ENCODE measurements around the gene SLIT3. TPM values are rescaled to one million over a fixed set of nuclear protein-coding genes. Genes with fewer than 3 reads are reported as not detected.

The SLIT3 gene
- total and polyA plus RNA-seq, 10 of the 15 experiments (the other 5 are each of a cell fraction or from before 2014, with no cell fraction given), result 0.05 TPM; not detected in 9

DNA sequence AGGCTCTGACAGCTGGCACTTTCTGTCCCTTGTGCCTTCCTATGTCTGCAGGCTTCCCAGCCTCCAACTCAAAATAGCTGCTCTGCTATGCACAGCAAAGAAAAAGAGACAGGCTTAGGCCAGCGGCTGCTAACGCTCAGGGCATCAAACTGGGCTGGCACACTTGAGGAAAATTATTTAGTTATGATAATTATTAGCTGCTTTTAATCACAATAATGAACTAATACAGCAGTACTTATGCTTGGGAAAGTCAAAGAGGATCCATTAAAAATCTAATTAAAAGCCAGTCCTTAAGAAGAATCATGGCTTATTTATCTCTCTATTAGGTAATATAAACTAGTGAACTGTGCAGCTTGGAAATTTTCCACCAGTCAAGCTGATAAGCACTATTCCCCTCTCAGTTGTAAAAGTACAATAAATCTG is 233.2 kb downstream of the SLIT3 start:
- RAD21 ChIA-PET (ENCODE audit: unreplicated experiment), result no interaction called here
- no peak overlapping the region for H3K27ac ChIP-seq (ENCODE audit: control insufficient read depth, insufficient read depth)
- H2AFZ ChIP-seq (ENCODE audit: control insufficient read depth, low read depth, low read length), result no peak overlapping the region
- FAIRE-seq (no peak), DNase-seq (ENCODE audit: low read depth, low spot score) (no peak), ATAC-seq (no peak)
- peaks cover 3 to 8% of the 10 kb centered on the region in 2 experiments for H3K27me3 ChIP-seq (replicated peaks in 1 of 2; ENCODE audit: control insufficient read depth in 2 of 2, insufficient read depth in 2 of 2, low read length in 1 of 2)
- H3K79me2 ChIP-seq (ENCODE audit: control insufficient read depth, insufficient read depth, low read length), result no peaks in the 10 kb centered on the region
- H4K20me1 ChIP-seq (ENCODE audit: control insufficient read depth, insufficient read depth), result 0 out of 2 replicates have a peak, but pooled peaks cover 2% of the 10 kb centered on the region
- H3K36me3 ChIP-seq (ENCODE audit: control insufficient read depth in 2 of 2, insufficient read depth in 2 of 2, low read length in 1 of 2), result no peaks in the 10 kb centered on the region
- H3K9me3 ChIP-seq (replicated peaks; ENCODE audit: control insufficient read depth, insufficient read depth, low read length), result no peaks in the 10 kb centered on the region
- no peaks in the 10 kb centered on the region for H3K4me1 ChIP-seq (ENCODE audit: control insufficient read depth, insufficient read depth, low read length)
- intact Hi-C loops (cut with micrococcal nuclease; ENCODE audit: unreplicated experiment) (no loop called here), in situ Hi-C loops (cut with MboI) (no loop called here)
- H3K9ac ChIP-seq (ENCODE audit: control insufficient read depth, insufficient read depth, low read length), result no peak overlapping the region
- POLR2A ChIA-PET, result no interaction called here
- SMC1A ChIA-PET (ENCODE audit: uncharacterized antibody, unreplicated experiment), result no interaction called here
- CTCF ChIA-PET, result no interaction called here
- H3K4me3 ChIP-seq, result no peak overlapping the region
- no peak overlapping the region for H3K4me2 ChIP-seq (ENCODE audit: control insufficient read depth, insufficient read depth)
- 2% methylated on average over 2 of the region's 2 CpGs for WGBS (ENCODE audit: insufficient coverage, insufficient replicate concordance, low lambda C conversion rate, missing lambda C conversion rate)
- BruUV-seq (replicated peaks), result no TSS peak
- TF ChIP-seq NFXL1 (IDR thresholded peaks at IDR 0.05; ENCODE audit: borderline replicate concordance), result no peak
- TF ChIP-seq SMC3 (IDR thresholded peaks at IDR 0.05; ENCODE audit: borderline replicate concordance, low read length), result no peak
- TF ChIP-seq BMI1 (IDR thresholded peaks at IDR 0.05; ENCODE audit: borderline replicate concordance), result no peak
- TF ChIP-seq HDGF (IDR thresholded peaks at IDR 0.05), result no peak
- TF ChIP-seq, protein P1, sequence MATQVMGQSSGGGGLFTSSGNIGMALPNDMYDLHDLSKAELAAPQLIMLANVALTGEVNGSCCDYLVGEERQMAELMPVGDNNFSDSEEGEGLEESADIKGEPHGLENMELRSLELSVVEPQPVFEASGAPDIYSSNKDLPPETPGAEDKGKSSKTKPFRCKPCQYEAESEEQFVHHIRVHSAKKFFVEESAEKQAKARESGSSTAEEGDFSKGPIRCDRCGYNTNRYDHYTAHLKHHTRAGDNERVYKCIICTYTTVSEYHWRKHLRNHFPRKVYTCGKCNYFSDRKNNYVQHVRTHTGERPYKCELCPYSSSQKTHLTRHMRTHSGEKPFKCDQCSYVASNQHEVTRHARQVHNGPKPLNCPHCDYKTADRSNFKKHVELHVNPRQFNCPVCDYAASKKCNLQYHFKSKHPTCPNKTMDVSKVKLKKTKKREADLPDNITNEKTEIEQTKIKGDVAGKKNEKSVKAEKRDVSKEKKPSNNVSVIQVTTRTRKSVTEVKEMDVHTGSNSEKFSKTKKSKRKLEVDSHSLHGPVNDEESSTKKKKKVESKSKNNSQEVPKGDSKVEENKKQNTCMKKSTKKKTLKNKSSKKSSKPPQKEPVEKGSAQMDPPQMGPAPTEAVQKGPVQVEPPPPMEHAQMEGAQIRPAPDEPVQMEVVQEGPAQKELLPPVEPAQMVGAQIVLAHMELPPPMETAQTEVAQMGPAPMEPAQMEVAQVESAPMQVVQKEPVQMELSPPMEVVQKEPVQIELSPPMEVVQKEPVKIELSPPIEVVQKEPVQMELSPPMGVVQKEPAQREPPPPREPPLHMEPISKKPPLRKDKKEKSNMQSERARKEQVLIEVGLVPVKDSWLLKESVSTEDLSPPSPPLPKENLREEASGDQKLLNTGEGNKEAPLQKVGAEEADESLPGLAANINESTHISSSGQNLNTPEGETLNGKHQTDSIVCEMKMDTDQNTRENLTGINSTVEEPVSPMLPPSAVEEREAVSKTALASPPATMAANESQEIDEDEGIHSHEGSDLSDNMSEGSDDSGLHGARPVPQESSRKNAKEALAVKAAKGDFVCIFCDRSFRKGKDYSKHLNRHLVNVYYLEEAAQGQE (IDR thresholded peaks at IDR 0.05; ENCODE audit: low read depth, low read length), result no peak
- TF ChIP-seq, protein P2, sequence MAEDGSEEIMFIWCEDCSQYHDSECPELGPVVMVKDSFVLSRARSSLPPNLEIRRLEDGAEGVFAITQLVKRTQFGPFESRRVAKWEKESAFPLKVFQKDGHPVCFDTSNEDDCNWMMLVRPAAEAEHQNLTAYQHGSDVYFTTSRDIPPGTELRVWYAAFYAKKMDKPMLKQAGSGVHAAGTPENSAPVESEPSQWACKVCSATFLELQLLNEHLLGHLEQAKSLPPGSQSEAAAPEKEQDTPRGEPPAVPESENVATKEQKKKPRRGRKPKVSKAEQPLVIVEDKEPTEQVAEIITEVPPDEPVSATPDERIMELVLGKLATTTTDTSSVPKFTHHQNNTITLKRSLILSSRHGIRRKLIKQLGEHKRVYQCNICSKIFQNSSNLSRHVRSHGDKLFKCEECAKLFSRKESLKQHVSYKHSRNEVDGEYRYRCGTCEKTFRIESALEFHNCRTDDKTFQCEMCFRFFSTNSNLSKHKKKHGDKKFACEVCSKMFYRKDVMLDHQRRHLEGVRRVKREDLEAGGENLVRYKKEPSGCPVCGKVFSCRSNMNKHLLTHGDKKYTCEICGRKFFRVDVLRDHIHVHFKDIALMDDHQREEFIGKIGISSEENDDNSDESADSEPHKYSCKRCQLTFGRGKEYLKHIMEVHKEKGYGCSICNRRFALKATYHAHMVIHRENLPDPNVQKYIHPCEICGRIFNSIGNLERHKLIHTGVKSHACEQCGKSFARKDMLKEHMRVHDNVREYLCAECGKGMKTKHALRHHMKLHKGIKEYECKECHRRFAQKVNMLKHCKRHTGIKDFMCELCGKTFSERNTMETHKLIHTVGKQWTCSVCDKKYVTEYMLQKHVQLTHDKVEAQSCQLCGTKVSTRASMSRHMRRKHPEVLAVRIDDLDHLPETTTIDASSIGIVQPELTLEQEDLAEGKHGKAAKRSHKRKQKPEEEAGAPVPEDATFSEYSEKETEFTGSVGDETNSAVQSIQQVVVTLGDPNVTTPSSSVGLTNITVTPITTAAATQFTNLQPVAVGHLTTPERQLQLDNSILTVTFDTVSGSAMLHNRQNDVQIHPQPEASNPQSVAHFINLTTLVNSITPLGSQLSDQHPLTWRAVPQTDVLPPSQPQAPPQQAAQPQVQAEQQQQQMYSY (CRISPR knock-in tag; IDR thresholded peaks at IDR 0.05), result no peak
- no peak for TF ChIP-seq ZSCAN29 (IDR thresholded peaks at IDR 0.05)
- TF ChIP-seq, protein P3, sequence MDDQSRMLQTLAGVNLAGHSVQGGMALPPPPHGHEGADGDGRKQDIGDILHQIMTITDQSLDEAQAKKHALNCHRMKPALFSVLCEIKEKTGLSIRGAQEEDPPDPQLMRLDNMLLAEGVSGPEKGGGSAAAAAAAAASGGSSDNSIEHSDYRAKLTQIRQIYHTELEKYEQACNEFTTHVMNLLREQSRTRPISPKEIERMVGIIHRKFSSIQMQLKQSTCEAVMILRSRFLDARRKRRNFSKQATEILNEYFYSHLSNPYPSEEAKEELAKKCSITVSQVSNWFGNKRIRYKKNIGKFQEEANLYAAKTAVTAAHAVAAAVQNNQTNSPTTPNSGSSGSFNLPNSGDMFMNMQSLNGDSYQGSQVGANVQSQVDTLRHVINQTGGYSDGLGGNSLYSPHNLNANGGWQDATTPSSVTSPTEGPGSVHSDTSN (IDR thresholded peaks at IDR 0.05; ENCODE audit: insufficient replicate concordance, low read depth, low read length), result no peak
